Loucy (cell line): ENCODE measurements around the gene ENTPD8.

Experiments
- CTCF ChIP-seq: fragments of 200-600 bp; sonication (generic); conservative IDR thresholded peaks from 2 replicates; pipeline ENCODE4 v1.5.1; 2014; ENCODE audit warnings: mild to moderate bottlenecking, antibody characterized with exemption, low read length
- EZH2phosphoT487 ChIP-seq: fragments of 200-600 bp; IDR thresholded peaks from 2 replicates; pipeline ENCODE4 v1.6.1; 2018; ENCODE audit warnings: antibody characterized with exemption, mild to moderate bottlenecking, moderate library complexity, borderline replicate concordance

- TF ChIP-seq CTCF (no peak), EZH2phosphoT487 (no peak)
These were observed 39.8 kb upstream of the ENTPD8 start for GRCh38 chr9:137480686-137481683.
